ENCODE results near the gene B9D2. TPM values are rescaled to one million over a fixed set of nuclear protein-coding genes. Genes with fewer than 3 reads are reported as not detected.

The B9D2 gene
- total RNA-seq, 6 experiments from 2014 or later: 4.9 to 6.8 (median 6.3) TPM

DNA sequence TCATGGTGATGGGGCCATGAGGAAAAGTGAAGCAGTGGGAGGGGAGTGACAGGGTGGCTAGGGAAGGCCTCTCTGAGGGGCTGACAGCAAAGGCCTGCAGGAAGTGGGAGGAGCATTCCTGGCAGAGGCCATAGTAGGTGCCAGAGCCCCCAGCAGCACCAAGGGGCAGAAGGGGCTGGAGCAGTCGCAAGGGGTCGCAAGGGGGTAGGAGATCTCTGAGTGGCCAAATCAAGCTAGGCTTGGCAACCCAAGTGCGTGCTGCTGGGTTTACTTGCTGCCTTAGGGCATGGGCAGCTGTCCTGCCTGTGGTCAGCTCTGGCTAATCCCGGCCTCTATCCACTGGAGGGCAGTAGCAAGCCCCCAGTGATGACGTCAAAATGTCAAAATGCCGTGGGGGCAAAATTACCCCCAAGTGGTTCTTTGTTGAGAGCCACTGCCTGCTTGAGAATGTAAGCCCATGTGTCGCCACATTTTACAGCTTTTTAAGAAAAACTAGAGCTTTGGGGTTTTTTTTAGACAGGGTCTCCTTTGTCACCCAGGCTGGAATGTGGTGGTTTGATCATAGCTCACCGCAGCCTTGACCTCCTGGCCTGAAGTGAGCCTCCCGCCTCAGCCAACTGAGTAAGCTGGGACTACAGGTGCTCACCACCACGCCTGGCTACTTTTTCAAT, 42.2 kb downstream of the B9D2 start:
- peaks cover 64% of the 10 kb centered on the region for H3K4me1 Mint-ChIP-seq (ENCODE audit: low read depth)
- peaks cover 37% of the 10 kb centered on the region for H3K36me3 Mint-ChIP-seq (ENCODE audit: low read depth)
- peak; percentile 90 for TF ChIP-seq CTCF (IDR thresholded peaks at IDR 0.05)
- peaks cover 13% of the 10 kb centered on the region for H3K27me3 Mint-ChIP-seq (ENCODE audit: insufficient read depth)
- H3K4me3 Mint-ChIP-seq: peak overlapping the region; percentile 76
- H3K9me3 Mint-ChIP-seq: no peaks in the 10 kb centered on the region
- H3K27ac Mint-ChIP-seq: peak overlapping the region; percentile 98
- DNase-seq: peak; percentile 86

DNA sequence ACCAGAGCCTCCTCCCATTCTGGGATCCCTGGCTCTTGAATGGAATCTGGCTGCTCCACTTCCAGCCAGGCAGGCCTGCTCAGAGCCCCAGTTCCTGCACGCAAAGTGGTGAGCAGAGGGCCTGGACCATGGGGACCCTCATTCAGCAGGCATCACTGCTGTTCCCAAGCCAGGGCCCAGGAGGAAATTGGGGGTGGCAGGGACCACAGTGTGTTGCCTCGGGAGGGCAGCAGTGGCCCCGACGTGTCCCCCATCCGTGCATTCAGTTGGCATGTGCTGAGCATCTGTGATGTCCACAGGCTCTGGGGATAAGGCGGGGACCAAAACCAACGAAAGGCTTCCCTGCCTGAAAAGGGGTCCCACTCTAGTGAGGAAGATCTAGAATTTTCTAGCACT, 42.7 kb downstream of the B9D2 start:
- H3K27ac Mint-ChIP-seq: peak overlapping the region; percentile 98
- DNase-seq: no peak
- peaks cover 13% of the 10 kb centered on the region for H3K27me3 Mint-ChIP-seq (ENCODE audit: insufficient read depth)
- peaks cover 59% of the 10 kb centered on the region for H3K4me1 Mint-ChIP-seq (ENCODE audit: low read depth)
- H3K36me3 Mint-ChIP-seq (ENCODE audit: low read depth): peaks cover 42% of the 10 kb centered on the region
- H3K9me3 Mint-ChIP-seq: no peaks in the 10 kb centered on the region
- 0 out of 2 replicates have a peak overlapping the region, but pooled peaks have one; percentile 76 for H3K4me3 Mint-ChIP-seq
- no peak for TF ChIP-seq CTCF (IDR thresholded peaks at IDR 0.05)

GRCh38 chr19:41320568-41320967, 43.4 kb downstream of the B9D2 start:
- Mint-ChIP-seq H3K36me3 (ENCODE audit: low read depth) (peaks cover 45% of the 10 kb centered on the region), H3K4me1 (ENCODE audit: low read depth) (peaks cover 54% of the 10 kb centered on the region), H3K9me3 (no peaks in the 10 kb centered on the region), H3K27ac (peak overlapping the region; percentile 38; the same call in 1 of the 2 replicates), H3K27me3 (ENCODE audit: insufficient read depth) (peaks cover 13% of the 10 kb centered on the region), H3K4me3 (no peak overlapping the region)
- TF ChIP-seq CTCF (IDR thresholded peaks at IDR 0.05): no peak
- no peak for DNase-seq

DNA sequence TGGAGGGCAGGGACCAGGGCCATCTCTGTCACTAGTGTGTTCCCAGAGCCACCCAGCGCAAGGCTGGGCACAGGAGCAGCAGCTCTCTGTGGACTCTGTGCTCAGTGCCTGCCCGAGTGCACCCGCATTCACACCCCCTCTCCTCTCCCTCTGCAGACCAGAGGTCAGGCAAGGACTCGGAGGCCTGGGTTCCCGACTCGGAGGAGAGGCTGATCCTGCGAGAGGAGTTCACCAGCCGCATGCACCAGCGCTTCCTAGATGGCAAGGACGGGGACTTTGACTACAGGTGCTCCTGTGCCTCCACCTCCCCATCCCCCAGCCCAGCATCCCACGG, 43.8 kb downstream of the B9D2 start:
- no peak for DNase-seq
- H3K4me3 Mint-ChIP-seq: no peak overlapping the region
- H3K36me3 Mint-ChIP-seq (ENCODE audit: low read depth): peaks cover 45% of the 10 kb centered on the region
- peaks cover 50% of the 10 kb centered on the region for H3K4me1 Mint-ChIP-seq (ENCODE audit: low read depth)
- no peak for TF ChIP-seq CTCF (IDR thresholded peaks at IDR 0.05)
- no peak overlapping the region for H3K27ac Mint-ChIP-seq
- H3K9me3 Mint-ChIP-seq: no peaks in the 10 kb centered on the region
- peaks cover 13% of the 10 kb centered on the region for H3K27me3 Mint-ChIP-seq (ENCODE audit: insufficient read depth)

DNA sequence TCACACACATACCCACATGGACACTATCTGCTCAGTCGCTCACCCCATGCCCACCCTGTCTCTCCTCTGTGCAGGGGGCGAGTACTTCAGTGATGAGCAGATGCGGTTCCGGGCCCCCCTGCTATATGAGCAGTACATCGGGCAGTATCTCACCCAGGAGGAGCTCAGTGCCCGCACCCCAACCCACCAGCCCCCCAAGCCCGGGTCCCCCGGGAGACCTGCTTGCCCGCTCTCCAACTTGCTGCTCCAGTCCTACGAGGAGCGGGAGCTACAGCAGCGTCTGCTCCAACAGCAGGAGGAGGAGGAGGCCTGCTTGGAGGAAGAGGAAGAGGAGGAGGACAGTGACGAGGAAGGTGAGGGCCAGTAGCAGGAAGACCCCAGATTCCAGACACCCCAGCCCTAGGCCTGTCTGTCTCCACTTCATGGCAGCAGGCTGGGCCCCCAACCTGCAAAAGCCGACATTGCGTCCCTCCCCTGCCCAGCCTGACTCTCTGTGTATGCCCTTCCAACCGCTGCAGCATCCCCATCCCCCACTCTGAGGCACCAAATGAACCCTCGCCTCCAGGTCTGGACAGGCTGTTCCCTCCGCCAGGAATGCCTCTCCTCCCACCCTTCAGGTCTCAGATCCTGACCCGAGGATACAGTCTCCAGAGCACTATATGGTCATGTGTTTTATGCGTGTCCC, 44.3 kb downstream of the B9D2 start:
- H3K27ac Mint-ChIP-seq: no peak overlapping the region
- H3K36me3 Mint-ChIP-seq (ENCODE audit: low read depth): peaks cover 45% of the 10 kb centered on the region

More for the DNA sequence above, 44.3 kb downstream of the B9D2 start:
- H3K9me3 Mint-ChIP-seq: no peaks in the 10 kb centered on the region
- peaks cover 13% of the 10 kb centered on the region for H3K27me3 Mint-ChIP-seq (ENCODE audit: insufficient read depth)
- peaks cover 44% of the 10 kb centered on the region for H3K4me1 Mint-ChIP-seq (ENCODE audit: low read depth)
- H3K4me3 Mint-ChIP-seq: no peak overlapping the region
- no peak for DNase-seq
- TF ChIP-seq CTCF (IDR thresholded peaks at IDR 0.05): no peak

All from HFFc6 (cell line).